ENCODE measurements around the gene LHFPL4.
"Not testable (repeated sequence)": the region's sequence is repeated elsewhere in the genome, so short reads cannot be mapped to it uniquely, and the experiment has no call there.

The LHFPL4 gene

GRCh38 chr3:9553021-9553947, at the start of gene LHFPL4:
Gene LHFPL4 (minus strand): TSS chr3:9553822. CDS start chr3:9552679, 1,143 bp downstream.
- Histone ChIP-seq H3K36me3 (ENCODE audit: insufficient read depth, low read length) (no peaks in the 10 kb centered on the region), H3K9me3 (ENCODE audit: low read depth, low read length) (no peaks in the 10 kb centered on the region), H3K9ac (ENCODE audit: insufficient read length) (no peak within 1 kb of the TSS), H3K27ac (no peak within 1 kb of the TSS), H3K4me3 (no peak within 1 kb of the TSS)
- no peak for TF ChIP-seq FOXP2 (optimal IDR thresholded peaks at IDR 0.05; ENCODE audit: control extremely low read depth, extremely low read length, insufficient read depth)
- no peak for TF ChIP-seq POLR2AphosphoS5 (IDR thresholded peaks at IDR 0.05; ENCODE audit: borderline replicate concordance, low read depth, low read length)
- no peak for TF ChIP-seq EZH2 (IDR thresholded peaks at IDR 0.05)
- no peak for DNase-seq (ENCODE audit: low read depth, low spot score)

GRCh38 chr3:9602620-9603019, 49.0 kb upstream of the LHFPL4 start:
- Histone ChIP-seq H3K9me3 (ENCODE audit: low read depth, low read length) (no peaks in the 10 kb centered on the region), H3K9ac (ENCODE audit: insufficient read length) (no peak overlapping the region), H3K4me3 (no peak overlapping the region), H3K36me3 (ENCODE audit: insufficient read depth, low read length) (no peaks in the 10 kb centered on the region), H3K27ac (no peak overlapping the region)
- no peak for DNase-seq (ENCODE audit: low read depth, low spot score)
- TF ChIP-seq POLR2AphosphoS5 (IDR thresholded peaks at IDR 0.05; ENCODE audit: borderline replicate concordance, low read depth, low read length) (no peak), EZH2 (IDR thresholded peaks at IDR 0.05) (no peak), FOXP2 (optimal IDR thresholded peaks at IDR 0.05; ENCODE audit: control extremely low read depth, extremely low read length, insufficient read depth) (no peak)

GRCh38 chr3:9601006-9601581, 47.5 kb upstream of the LHFPL4 start:
- not testable (repeated sequence) for DNase-seq (ENCODE audit: low read depth, low spot score); H3K9ac ChIP-seq (ENCODE audit: insufficient read length); H3K4me3 ChIP-seq; H3K9me3 ChIP-seq (ENCODE audit: low read depth, low read length); H3K27ac ChIP-seq; H3K36me3 ChIP-seq (ENCODE audit: insufficient read depth, low read length)

- no peaks in the 10 kb centered on the region for H3K36me3 ChIP-seq (ENCODE audit: insufficient read depth, low read length)
- H3K27ac ChIP-seq = no peak overlapping the region
- H3K9ac ChIP-seq (ENCODE audit: insufficient read length) = no peak overlapping the region
- DNase-seq (ENCODE audit: low read depth, low spot score) = no peak
- no peaks in the 10 kb centered on the region for H3K9me3 ChIP-seq (ENCODE audit: low read depth, low read length)
- no peak overlapping the region for H3K4me3 ChIP-seq
- no peak for TF ChIP-seq POLR2AphosphoS5 (IDR thresholded peaks at IDR 0.05; ENCODE audit: borderline replicate concordance, low read depth, low read length)
- TF ChIP-seq EZH2 (IDR thresholded peaks at IDR 0.05) = no peak
- no peak for TF ChIP-seq FOXP2 (optimal IDR thresholded peaks at IDR 0.05; ENCODE audit: control extremely low read depth, extremely low read length, insufficient read depth)
Observed at GRCh38 chr3:9600597-9600996, 47.0 kb upstream of the LHFPL4 start.

GRCh38 chr3:9598783-9599387, 45.3 kb upstream of the LHFPL4 start:
- no peak for DNase-seq (ENCODE audit: low read depth, low spot score)
- no peak overlapping the region for H3K9ac ChIP-seq (ENCODE audit: insufficient read length)

GRCh38 chr3:9595877-9596276, 42.3 kb upstream of the LHFPL4 start:
- no peaks in the 10 kb centered on the region for H3K36me3 ChIP-seq (ENCODE audit: insufficient read depth, low read length)
- H3K27ac ChIP-seq = no peak overlapping the region
- DNase-seq (ENCODE audit: low read depth, low spot score) = no peak
- H3K4me3 ChIP-seq = no peak overlapping the region
- no peak for TF ChIP-seq FOXP2 (optimal IDR thresholded peaks at IDR 0.05; ENCODE audit: control extremely low read depth, extremely low read length, insufficient read depth)
- TF ChIP-seq POLR2AphosphoS5 (IDR thresholded peaks at IDR 0.05; ENCODE audit: borderline replicate concordance, low read depth, low read length) = no peak
- TF ChIP-seq EZH2 (IDR thresholded peaks at IDR 0.05) = no peak
- no peak overlapping the region for H3K9ac ChIP-seq (ENCODE audit: insufficient read length)
- H3K9me3 ChIP-seq (ENCODE audit: low read depth, low read length) = no peaks in the 10 kb centered on the region

More at GRCh38 chr3:9598783-9599387, 45.3 kb upstream of the LHFPL4 start:
- Histone ChIP-seq H3K9me3 (ENCODE audit: low read depth, low read length) (no peaks in the 10 kb centered on the region), H3K27ac (no peak overlapping the region), H3K4me3 (no peak overlapping the region), H3K36me3 (ENCODE audit: insufficient read depth, low read length) (no peaks in the 10 kb centered on the region)
- no peak for TF ChIP-seq POLR2AphosphoS5 (IDR thresholded peaks at IDR 0.05; ENCODE audit: borderline replicate concordance, low read depth, low read length)
- TF ChIP-seq FOXP2 (optimal IDR thresholded peaks at IDR 0.05; ENCODE audit: control extremely low read depth, extremely low read length, insufficient read depth) = no peak
- no peak for TF ChIP-seq EZH2 (IDR thresholded peaks at IDR 0.05)

- H3K9me3 ChIP-seq (ENCODE audit: low read depth, low read length); DNase-seq (ENCODE audit: low read depth, low spot score); H3K27ac ChIP-seq; H3K36me3 ChIP-seq (ENCODE audit: insufficient read depth, low read length); H3K4me3 ChIP-seq; H3K9ac ChIP-seq (ENCODE audit: insufficient read length): not testable (repeated sequence)
Observed at GRCh38 chr3:9591781-9592180, 38.2 kb upstream of the LHFPL4 start.

GRCh38 chr3:9590282-9590791, 36.7 kb upstream of the LHFPL4 start:
- no peak for DNase-seq (ENCODE audit: low read depth, low spot score)
- TF ChIP-seq EZH2 (IDR thresholded peaks at IDR 0.05) (no peak), POLR2AphosphoS5 (IDR thresholded peaks at IDR 0.05; ENCODE audit: borderline replicate concordance, low read depth, low read length) (no peak), FOXP2 (optimal IDR thresholded peaks at IDR 0.05; ENCODE audit: control extremely low read depth, extremely low read length, insufficient read depth) (no peak)
- Histone ChIP-seq H3K4me3 (no peak overlapping the region), H3K9ac (ENCODE audit: insufficient read length) (no peak overlapping the region), H3K36me3 (ENCODE audit: insufficient read depth, low read length) (no peaks in the 10 kb centered on the region), H3K9me3 (ENCODE audit: low read depth, low read length) (no peaks in the 10 kb centered on the region), H3K27ac (no peak overlapping the region)

Data from SK-N-MC (cell line).